ENCODE measurements around the gene DAZAP2. TPM values are rescaled to one million over a fixed set of nuclear protein-coding genes. Genes with fewer than 3 reads are reported as not detected.

Gene DAZAP2
- polyA plus RNA-seq, 3 donors = 975 to 2,004 (median 1,697) TPM

GRCh38 chr12:51244269-51244668 is 5.6 kb downstream of the DAZAP2 start:
- Mint-ChIP-seq H3K4me1 (peaks cover 84% of the 10 kb centered on the region), H3K27me3 (ENCODE audit: low read depth in 3 of 3) (peaks cover 0 to 4% (median 0%) of the 10 kb centered on the region in 3 donors), H3K4me3 (no peak overlapping the region), H3K27ac (peak overlapping the region in 5 of 7 donors; percentile 46 to 75 (median 51)), H3K36me3 (peaks cover 48 to 68% of the 10 kb centered on the region in 2 donors), H3K9me3 (peaks cover 0 to 4% (median 0%) of the 10 kb centered on the region in 7 donors)
- Histone ChIP-seq H3K27me3 (ENCODE audit: control insufficient read depth in 2 of 2, insufficient read depth in 2 of 2, low read length in 2 of 2) (no peaks in the 10 kb centered on the region), H3K4me1 (ENCODE audit: control insufficient read depth in 1 of 2, insufficient read depth in 2 of 2, low read length in 2 of 2) (peaks cover 94 to 99% of the 10 kb centered on the region in 2 donors), H3K36me3 (replicated peaks in 1 of 2; ENCODE audit: control insufficient read depth in 1 of 2, insufficient read depth in 2 of 2, low read length in 2 of 2) (peaks cover 28 to 33% of the 10 kb centered on the region in 2 donors), H3K4me2 (replicated peaks; ENCODE audit: extremely low read depth, low read length, poor library complexity, severe bottlenecking) (no peak overlapping the region), H2AFZ (ENCODE audit: insufficient read depth, low read depth, low read length, poor library complexity, severe bottlenecking) (no peak overlapping the region), H3K4me3 (replicated peaks in 1 of 3; ENCODE audit: low read depth in 2 of 3, low read length in 3 of 3) (peak overlapping the region in 1 of 3 experiments; percentile 9), H3K79me2 (ENCODE audit: insufficient read depth, low read length) (peaks cover 43% of the 10 kb centered on the region), H3K9me3 (replicated peaks in 1 of 2; ENCODE audit: control insufficient read depth in 1 of 2, insufficient read depth in 1 of 2, low read length in 2 of 2) (no peaks in the 10 kb centered on the region), H3K9ac (ENCODE audit: insufficient read depth, low read length, poor library complexity, severe bottlenecking) (no peak overlapping the region), H3K27ac (ENCODE audit: low read depth in 1 of 2, low read length in 2 of 2) (no peak overlapping the region), H4K20me1 (ENCODE audit: insufficient read depth, low read length) (peaks cover 10% of the 10 kb centered on the region)
- WGBS (ENCODE audit: insufficient coverage) = 84% methylated on average over 4 of the region's 4 CpGs
- TF ChIP-seq CTCF (IDR thresholded peaks at IDR 0.05) = no peak
- no peak for DNase-seq
- intact Hi-C loops (cut with micrococcal nuclease) = loop anchor here in 1 of 2 donors (10.0 kb wide), 3 partner anchors 69 to 199 kb away; partner anchors contain the start of genes CSRNP2, LETMD1 and TFCP2

- Histone ChIP-seq H3K27ac (ENCODE audit: low read depth in 1 of 2, low read length in 2 of 2) (peak overlapping the region; percentile 47 to 74), H3K4me2 (replicated peaks; ENCODE audit: extremely low read depth, low read length, poor library complexity, severe bottlenecking) (peak overlapping the region; percentile 76), H3K4me3 (replicated peaks in 1 of 3; ENCODE audit: low read depth in 2 of 3, low read length in 3 of 3) (peak overlapping the region in 1 of 3 experiments; percentile 68), H3K9ac (ENCODE audit: insufficient read depth, low read length, poor library complexity, severe bottlenecking) (no peak overlapping the region), H2AFZ (ENCODE audit: insufficient read depth, low read depth, low read length, poor library complexity, severe bottlenecking) (no peak overlapping the region), H3K27me3 (ENCODE audit: control insufficient read depth in 2 of 2, insufficient read depth in 2 of 2, low read length in 2 of 2) (no peaks in the 10 kb centered on the region), H3K9me3 (replicated peaks in 1 of 2; ENCODE audit: control insufficient read depth in 1 of 2, insufficient read depth in 1 of 2, low read length in 2 of 2) (no peaks in the 10 kb centered on the region), H3K4me1 (ENCODE audit: control insufficient read depth in 1 of 2, insufficient read depth in 2 of 2, low read length in 2 of 2) (peaks cover 93 to 95% of the 10 kb centered on the region in 2 donors), H4K20me1 (ENCODE audit: insufficient read depth, low read length) (peaks cover under 1% of the 10 kb centered on the region), H3K79me2 (ENCODE audit: insufficient read depth, low read length) (peaks cover 29% of the 10 kb centered on the region), H3K36me3 (replicated peaks in 1 of 2; ENCODE audit: control insufficient read depth in 1 of 2, insufficient read depth in 2 of 2, low read length in 2 of 2) (peaks cover 20 to 24% of the 10 kb centered on the region in 2 donors)
- peaks cover 37 to 57% of the 10 kb centered on the region in 2 donors for H3K36me3 Mint-ChIP-seq
- intact Hi-C loops (cut with micrococcal nuclease) = loop anchor here in 1 of 2 donors (10.0 kb wide), 3 partner anchors 71 to 201 kb away; partner anchors contain the start of genes CSRNP2, LETMD1 and TFCP2
- peaks cover 0 to 2% (median 0%) of the 10 kb centered on the region in 3 donors for H3K27me3 Mint-ChIP-seq (ENCODE audit: low read depth in 3 of 3)
- TF ChIP-seq CTCF (IDR thresholded peaks at IDR 0.05) = no peak
- peak overlapping the region; percentile 90 to 98 (median 97) for H3K27ac Mint-ChIP-seq
- peak overlapping the region; percentile 39 to 77 for H3K4me3 Mint-ChIP-seq
- H3K9me3 Mint-ChIP-seq = peaks cover 0 to 6% (median 0%) of the 10 kb centered on the region in 7 donors
- WGBS (ENCODE audit: insufficient coverage) = 79% methylated on average over 11 of the region's 11 CpGs
- DNase-seq = no peak
- peaks cover 77% of the 10 kb centered on the region for H3K4me1 Mint-ChIP-seq
Measured at GRCh38 chr12:51245476-51246253, 7.0 kb downstream of the DAZAP2 start.

Measured in CD14-positive monocyte (primary cell).